SK-N-SH (cell line): ENCODE data around the gene CDIP1.

ENCODE experiments used
- EP300 ChIP-seq, 2 experiments: IDR thresholded peaks; 2 replicates each; pipeline versions ENCODE4 v1.4.0 to v1.6.1; 2012; ENCODE audit warnings: borderline replicate concordance in 1 of 2, low read depth in 1 of 2, low read length in 1 of 2
- JUND ChIP-seq: IDR thresholded peaks from 2 replicates; pipeline ENCODE4 v1.4.0; 2012
- MEF2A ChIP-seq: IDR thresholded peaks from 2 replicates; pipeline ENCODE4 v1.4.0; 2012; ENCODE audit warnings: low read depth, borderline replicate concordance
- TF ChIP-seq, protein P1 (sequence below): fragments of 200-600 bp; sonication (generic); IDR thresholded peaks from 2 replicates; pipeline ENCODE4 v1.6.1; 2017; ENCODE audit warnings: antibody characterized with exemption, mild to moderate bottlenecking, moderate library complexity
- TF ChIP-seq, protein P2 (sequence below): IDR thresholded peaks from 2 replicates; pipeline ENCODE4 v1.6.1; 2012; ENCODE audit warnings: mild to moderate bottlenecking, low read depth, low read length, moderate library complexity

DNA sequence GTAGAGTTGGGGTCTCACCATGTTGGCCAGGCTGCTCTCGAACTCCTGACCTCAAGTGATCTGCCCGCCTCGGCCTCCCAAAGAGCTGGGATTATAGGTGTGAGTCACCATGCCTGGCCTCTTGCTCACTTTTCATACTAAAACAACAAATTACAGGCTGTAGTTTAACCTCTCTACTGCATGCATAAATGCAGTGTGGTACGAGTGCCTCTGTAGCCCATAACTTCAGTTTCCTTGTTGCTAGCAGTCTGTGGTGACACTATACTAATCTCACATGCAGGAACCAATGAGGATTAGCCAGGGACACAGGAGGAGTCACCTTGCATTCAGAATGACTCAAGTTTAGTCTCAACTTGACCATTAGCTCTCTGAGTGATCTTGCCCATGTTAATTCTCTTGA, 42.3 kb downstream of the CDIP1 start:
- TF ChIP-seq EP300 (IDR thresholded peaks at IDR 0.05; ENCODE audit: borderline replicate concordance in 1 of 2, low read depth in 1 of 2, low read length in 1 of 2) (no peak), JUND (no peak), MEF2A (no peak)
- TF ChIP-seq, protein P1, sequence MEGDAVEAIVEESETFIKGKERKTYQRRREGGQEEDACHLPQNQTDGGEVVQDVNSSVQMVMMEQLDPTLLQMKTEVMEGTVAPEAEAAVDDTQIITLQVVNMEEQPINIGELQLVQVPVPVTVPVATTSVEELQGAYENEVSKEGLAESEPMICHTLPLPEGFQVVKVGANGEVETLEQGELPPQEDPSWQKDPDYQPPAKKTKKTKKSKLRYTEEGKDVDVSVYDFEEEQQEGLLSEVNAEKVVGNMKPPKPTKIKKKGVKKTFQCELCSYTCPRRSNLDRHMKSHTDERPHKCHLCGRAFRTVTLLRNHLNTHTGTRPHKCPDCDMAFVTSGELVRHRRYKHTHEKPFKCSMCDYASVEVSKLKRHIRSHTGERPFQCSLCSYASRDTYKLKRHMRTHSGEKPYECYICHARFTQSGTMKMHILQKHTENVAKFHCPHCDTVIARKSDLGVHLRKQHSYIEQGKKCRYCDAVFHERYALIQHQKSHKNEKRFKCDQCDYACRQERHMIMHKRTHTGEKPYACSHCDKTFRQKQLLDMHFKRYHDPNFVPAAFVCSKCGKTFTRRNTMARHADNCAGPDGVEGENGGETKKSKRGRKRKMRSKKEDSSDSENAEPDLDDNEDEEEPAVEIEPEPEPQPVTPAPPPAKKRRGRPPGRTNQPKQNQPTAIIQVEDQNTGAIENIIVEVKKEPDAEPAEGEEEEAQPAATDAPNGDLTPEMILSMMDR = no peak
- TF ChIP-seq, protein P2, sequence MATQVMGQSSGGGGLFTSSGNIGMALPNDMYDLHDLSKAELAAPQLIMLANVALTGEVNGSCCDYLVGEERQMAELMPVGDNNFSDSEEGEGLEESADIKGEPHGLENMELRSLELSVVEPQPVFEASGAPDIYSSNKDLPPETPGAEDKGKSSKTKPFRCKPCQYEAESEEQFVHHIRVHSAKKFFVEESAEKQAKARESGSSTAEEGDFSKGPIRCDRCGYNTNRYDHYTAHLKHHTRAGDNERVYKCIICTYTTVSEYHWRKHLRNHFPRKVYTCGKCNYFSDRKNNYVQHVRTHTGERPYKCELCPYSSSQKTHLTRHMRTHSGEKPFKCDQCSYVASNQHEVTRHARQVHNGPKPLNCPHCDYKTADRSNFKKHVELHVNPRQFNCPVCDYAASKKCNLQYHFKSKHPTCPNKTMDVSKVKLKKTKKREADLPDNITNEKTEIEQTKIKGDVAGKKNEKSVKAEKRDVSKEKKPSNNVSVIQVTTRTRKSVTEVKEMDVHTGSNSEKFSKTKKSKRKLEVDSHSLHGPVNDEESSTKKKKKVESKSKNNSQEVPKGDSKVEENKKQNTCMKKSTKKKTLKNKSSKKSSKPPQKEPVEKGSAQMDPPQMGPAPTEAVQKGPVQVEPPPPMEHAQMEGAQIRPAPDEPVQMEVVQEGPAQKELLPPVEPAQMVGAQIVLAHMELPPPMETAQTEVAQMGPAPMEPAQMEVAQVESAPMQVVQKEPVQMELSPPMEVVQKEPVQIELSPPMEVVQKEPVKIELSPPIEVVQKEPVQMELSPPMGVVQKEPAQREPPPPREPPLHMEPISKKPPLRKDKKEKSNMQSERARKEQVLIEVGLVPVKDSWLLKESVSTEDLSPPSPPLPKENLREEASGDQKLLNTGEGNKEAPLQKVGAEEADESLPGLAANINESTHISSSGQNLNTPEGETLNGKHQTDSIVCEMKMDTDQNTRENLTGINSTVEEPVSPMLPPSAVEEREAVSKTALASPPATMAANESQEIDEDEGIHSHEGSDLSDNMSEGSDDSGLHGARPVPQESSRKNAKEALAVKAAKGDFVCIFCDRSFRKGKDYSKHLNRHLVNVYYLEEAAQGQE = no peak
